ENCODE measurements around the gene MAP2K6.

MAP2K6 gene

GRCh38 chr17:69539781-69540319 lies 125.4 kb downstream of the MAP2K6 start:
- DNase-seq: no peak

GRCh38 chr17:69540356-69540755 lies 125.9 kb downstream of the MAP2K6 start:
- no peak for DNase-seq

- no peak for DNase-seq
Observed at GRCh38 chr17:69547230-69547629, 132.7 kb downstream of the MAP2K6 start.

GRCh38 chr17:69547947-69548346 lies 133.4 kb downstream of the MAP2K6 start:
- no peak for DNase-seq

- DNase-seq: no peak
Observed at GRCh38 chr17:69551212-69552010, 136.9 kb downstream of the MAP2K6 start.

GRCh38 chr17:69552986-69553667 lies 138.6 kb downstream of the MAP2K6 start:
- no peak for DNase-seq

DNA sequence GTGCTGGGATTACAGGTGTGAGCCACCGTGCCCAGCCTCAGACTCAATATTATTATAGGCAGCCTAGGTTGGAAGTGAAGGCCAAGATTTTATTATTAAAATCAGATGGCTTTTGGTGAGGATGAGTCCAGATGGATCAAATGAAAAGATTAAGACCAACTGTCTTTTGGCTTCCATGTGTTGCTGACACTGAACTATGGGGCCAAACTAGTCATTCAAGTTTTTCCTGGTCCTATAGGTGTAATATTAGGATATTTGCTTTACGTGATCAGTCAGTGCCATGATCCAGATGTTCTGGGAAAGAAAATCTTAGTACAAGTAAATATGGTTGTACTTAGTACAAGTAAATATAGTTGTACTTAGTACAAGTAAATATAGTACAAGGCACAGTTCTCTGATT lies 140.6 kb downstream of the MAP2K6 start:
- no peak for DNase-seq

DNA sequence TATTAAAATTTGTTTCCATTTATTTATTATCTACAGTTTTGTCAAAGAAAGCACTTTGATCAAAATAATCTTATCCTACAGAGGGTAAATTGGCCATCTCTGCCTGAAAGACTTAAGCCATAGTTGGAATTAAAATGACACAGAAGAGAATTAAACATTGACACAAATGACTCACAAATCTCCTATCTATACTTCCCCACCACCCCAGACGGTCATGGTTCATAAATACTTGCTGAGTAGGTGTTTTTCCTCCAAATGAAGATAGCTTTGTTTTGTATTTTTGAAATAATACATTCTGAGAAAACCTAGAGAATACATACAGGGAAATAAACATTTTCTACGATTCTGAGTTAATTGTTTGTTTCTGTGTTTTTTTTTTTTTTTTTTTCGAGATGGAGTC lies 142.8 kb downstream of the MAP2K6 start:
- no peak for DNase-seq

- no peak for DNase-seq
Observed at GRCh38 chr17:69558796-69559195, 144.3 kb downstream of the MAP2K6 start.

GRCh38 chr17:69560987-69561441 lies 146.5 kb downstream of the MAP2K6 start:
- no peak for DNase-seq

GRCh38 chr17:69561462-69561861 lies 147.0 kb downstream of the MAP2K6 start:
- no peak for DNase-seq

GRCh38 chr17:69565447-69565846 lies 150.9 kb downstream of the MAP2K6 start:
- DNase-seq: no peak

DNA sequence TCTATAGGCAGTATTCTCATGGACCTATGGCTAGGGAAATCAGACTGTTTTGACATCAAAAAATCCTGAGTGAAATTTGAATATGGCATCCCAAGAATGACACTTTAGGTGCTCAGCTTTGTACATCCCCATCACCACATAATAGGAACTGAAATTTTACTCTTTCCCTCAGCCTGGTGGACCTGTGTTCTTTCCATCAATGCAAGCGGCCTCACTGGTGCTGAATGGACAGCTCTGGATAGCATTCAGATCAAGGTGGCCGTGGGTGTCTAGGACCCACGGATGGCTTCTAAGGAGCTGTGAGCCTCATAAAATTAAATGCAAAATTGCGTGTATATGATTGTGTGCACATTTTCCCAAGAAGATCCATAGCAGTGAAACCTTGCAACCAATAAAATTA lies 152.6 kb downstream of the MAP2K6 start:
- no peak for DNase-seq

GRCh38 chr17:69572747-69573146 lies 158.2 kb downstream of the MAP2K6 start:
- DNase-seq: no peak

GRCh38 chr17:69573396-69573795 lies 158.9 kb downstream of the MAP2K6 start:
- no peak for DNase-seq

DNA sequence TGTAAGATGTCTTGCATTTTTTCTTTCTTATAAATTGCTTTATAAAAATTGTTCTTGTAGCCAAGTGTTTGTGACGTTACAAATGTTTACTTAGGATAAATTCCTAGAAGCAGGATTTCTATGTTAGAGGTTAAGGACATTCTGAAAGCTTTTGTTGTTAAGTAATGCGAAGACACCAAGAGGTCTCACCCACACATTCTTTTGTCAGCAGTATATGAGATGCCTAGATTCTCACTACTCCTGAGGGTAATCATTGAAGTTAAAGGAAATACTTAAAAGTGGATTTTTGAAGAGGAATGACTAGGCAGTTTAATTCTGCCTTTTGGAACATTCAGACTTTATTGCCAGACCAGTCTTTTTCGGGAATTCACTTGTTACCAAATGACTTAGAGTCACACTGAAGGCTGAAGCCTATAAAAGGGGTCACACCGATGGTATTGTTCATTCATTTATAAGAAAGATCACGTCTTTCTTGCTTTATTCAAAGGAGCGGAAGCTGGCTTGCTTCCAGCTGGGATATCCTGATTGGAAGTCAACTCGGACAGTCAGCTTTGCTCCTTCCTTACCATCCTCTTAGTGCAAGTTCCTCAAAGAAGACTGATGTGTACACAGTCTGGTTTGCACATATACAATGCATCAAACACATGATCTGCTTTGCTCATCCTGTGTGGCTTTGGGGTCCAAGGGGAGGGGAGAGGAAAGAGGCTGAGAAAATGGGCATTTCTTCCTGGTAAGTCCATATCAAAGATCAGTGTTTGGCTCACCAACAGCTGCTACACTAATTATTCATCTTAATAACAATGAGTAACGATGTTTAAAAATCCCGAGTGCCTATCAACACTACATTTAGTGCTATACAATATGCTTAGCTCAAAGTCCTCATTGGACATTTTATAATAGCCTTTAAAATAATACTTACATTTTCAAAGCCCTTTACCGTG lies 160.0 kb downstream of the MAP2K6 start:
- DNase-seq: no peak

DNA sequence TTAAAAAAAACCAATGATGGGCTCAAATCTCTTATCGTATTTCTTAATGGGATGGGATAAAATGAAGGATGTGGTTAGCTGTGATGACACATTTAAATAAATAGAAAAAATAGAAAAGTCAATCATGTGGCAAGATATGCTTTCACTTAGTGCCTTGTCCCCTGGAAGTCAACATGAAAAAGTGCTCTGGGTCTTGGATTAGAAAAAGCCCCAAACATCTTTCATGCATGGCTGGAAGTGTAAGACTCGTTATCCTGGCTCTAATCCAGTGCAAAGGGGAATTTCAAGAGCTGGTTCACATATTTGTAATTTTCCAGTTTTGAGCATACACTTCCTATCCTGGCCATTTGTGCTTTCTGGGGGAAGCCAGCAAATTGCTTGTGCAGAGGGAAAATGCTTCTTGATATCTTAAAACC lies 160.9 kb downstream of the MAP2K6 start:
- no peak for DNase-seq

GRCh38 chr17:69577098-69577497 lies 162.6 kb downstream of the MAP2K6 start:
- DNase-seq: no peak

DNA sequence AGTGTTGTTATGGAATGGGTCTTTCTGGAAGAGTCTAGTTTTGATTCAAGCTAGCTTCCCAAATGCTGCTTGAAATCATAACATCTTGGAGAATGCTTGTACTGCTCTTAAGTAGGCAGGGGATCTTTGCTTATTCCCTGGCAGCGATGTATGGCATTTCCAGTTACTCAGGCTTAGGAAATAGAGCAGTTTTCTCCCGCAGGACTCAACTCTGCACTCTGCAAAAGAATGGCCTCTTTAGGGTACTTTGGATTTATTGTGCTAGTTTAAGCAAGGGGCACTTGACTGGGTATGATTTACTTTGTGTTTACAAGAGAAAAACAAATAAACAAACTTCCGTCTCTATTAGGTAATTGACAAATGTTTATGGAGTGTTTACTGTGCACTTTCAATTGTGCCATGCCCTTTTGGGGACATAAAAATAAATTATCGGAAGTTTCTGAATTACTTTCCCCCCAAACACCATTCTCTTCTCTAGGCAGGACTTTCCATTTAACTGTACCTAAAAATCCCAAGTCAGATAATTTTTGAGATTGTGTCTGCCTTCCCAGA lies 164.0 kb downstream of the MAP2K6 start:
- DNase-seq: no peak

- DNase-seq: no peak
Observed at GRCh38 chr17:69579961-69580677, 165.6 kb downstream of the MAP2K6 start.

DNA sequence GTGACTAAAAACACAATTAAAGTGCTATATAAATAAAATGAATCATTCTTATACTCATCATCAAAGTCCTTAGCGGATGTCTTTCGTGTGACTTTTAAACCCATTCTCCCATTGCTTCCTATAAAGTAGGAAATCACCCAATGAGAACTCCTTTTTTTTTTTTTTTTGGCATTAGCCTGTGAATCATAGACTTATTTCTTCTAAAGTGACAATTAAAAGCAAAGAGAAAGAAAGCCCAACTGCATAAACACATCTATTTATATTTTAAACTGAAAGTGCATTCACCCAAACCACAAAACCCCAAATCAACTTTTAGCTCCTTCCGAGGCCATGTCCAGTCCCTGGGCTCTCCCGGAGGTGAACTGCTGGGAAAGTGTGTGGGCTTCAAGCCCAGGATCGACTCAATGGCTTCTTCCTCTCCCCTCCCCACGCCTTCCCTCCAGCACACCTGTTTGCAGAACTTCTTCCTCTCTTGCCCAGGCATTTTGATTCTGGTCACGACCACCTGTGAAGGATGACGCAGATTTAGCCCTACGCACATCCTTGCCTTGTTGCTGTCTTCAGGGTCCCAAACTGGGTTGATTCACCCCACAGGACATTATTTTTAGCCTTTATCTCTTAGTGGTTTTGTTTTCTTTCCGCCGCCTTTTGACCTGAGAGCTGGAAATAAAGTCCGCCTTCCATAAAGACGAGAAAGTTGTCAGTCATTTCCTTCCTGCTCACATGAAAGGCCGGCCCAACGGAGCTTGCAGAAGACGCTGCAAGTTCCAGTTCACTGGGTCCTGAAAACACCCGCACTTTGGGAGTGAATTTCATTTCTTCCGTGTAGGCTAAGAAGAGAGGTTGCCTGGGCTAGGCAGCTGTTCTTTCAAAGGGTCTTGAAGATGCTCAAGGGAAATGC lies 166.8 kb downstream of the MAP2K6 start:
- DNase-seq: peak in 1 of 2 donors; percentile 59
